HFFc6 (cell line): ENCODE results near the gene KCTD10. TPM values are rescaled to one million over a fixed set of nuclear protein-coding genes. Genes with fewer than 3 reads are reported as not detected.
"Not testable (repeated sequence)": the region's sequence is repeated elsewhere in the genome, so short reads cannot be mapped to it uniquely, and the experiment has no call there.

Experiments
- DNase-seq: peaks from one replicate; pipeline ENCODE4 v3.0.0-alpha.2; 2018
- H3K27ac Mint-ChIP-seq: 2 replicates; pipeline ENCODE4 v1.8.0; 2020; ENCODE audit warnings: mild to moderate bottlenecking, mixed read lengths
- H3K27me3 Mint-ChIP-seq: 2 replicates; pipeline ENCODE4 v1.8.0; 2021; ENCODE audit warnings: mild to moderate bottlenecking, moderate library complexity, mixed read lengths; ENCODE audit not compliant: insufficient read depth
- H3K36me3 Mint-ChIP-seq: 2 replicates; pipeline ENCODE4 v1.8.0; 2021; ENCODE audit warnings: low read depth, mixed read lengths
- H3K4me1 Mint-ChIP-seq: 2 replicates; pipeline ENCODE4 v1.8.0; 2020; ENCODE audit warnings: low read depth, mixed read lengths
- H3K4me3 Mint-ChIP-seq: 2 replicates; pipeline ENCODE4 v1.8.0; 2020; ENCODE audit warnings: mild to moderate bottlenecking, moderate library complexity, mixed read lengths
- H3K9me3 Mint-ChIP-seq: 2 replicates; pipeline ENCODE4 v1.8.0; 2020; ENCODE audit warnings: mild to moderate bottlenecking, mixed read lengths
- CTCF ChIP-seq: fragments of 200-600 bp; sonication (generic); IDR thresholded peaks from 2 replicates; pipeline ENCODE4 v1.5.0; 2021; ENCODE audit warnings: antibody characterized with exemption, mild to moderate bottlenecking
- total RNA-seq, 6 experiments: library from RNA; stranded (reverse); fragmentation: NEBNext Ultra II Directional; extraction: Animal tissue kit (Norgen Biotek cat#: 25700); gene quantifications; 2 replicates in 1 of 6; 3 replicates in 5 of 6; pipeline ENCODE4 v1.2.3, GENCODE V29; 2021

KCTD10 gene
- total RNA-seq, 6 experiments from 2014 or later: 127 to 145 (median 134) TPM

- peaks cover 4% of the 10 kb centered on the region; the same call in 1 of the 2 replicates for H3K36me3 Mint-ChIP-seq
- no peak for DNase-seq
- no peak overlapping the region for H3K27ac Mint-ChIP-seq
- TF ChIP-seq CTCF: peak; percentile 63; the same call in 1 of the 2 replicates
- no peaks in the 10 kb centered on the region for H3K4me1 Mint-ChIP-seq
- H3K4me3 Mint-ChIP-seq: no peak overlapping the region
- H3K27me3 Mint-ChIP-seq: peaks cover 6% of the 10 kb centered on the region
- H3K9me3 Mint-ChIP-seq: no peaks in the 10 kb centered on the region
These were observed 43.5 kb downstream of the KCTD10 start for GRCh38 chr12:109433618-109434017.

- DNase-seq: peak; percentile 61
These were observed 44.2 kb downstream of the KCTD10 start for GRCh38 chr12:109432842-109433304.

GRCh38 chr12:109432431-109432830 is 44.7 kb downstream of the KCTD10 start:
- no peak overlapping the region for H3K4me3 Mint-ChIP-seq
- H3K27ac Mint-ChIP-seq: no peak overlapping the region
- no peak for DNase-seq
- peaks cover 5% of the 10 kb centered on the region for H3K27me3 Mint-ChIP-seq
- H3K9me3 Mint-ChIP-seq: no peaks in the 10 kb centered on the region
- H3K4me1 Mint-ChIP-seq: no peaks in the 10 kb centered on the region
- no peaks in the 10 kb centered on the region for H3K36me3 Mint-ChIP-seq
- TF ChIP-seq CTCF: no peak

More at GRCh38 chr12:109432842-109433304, 44.2 kb downstream of the KCTD10 start:
- peaks cover 5% of the 10 kb centered on the region for H3K27me3 Mint-ChIP-seq
- no peak overlapping the region for H3K27ac Mint-ChIP-seq
- TF ChIP-seq CTCF: peak; percentile 86
- H3K36me3 Mint-ChIP-seq: no peaks in the 10 kb centered on the region
- H3K4me1 Mint-ChIP-seq: no peaks in the 10 kb centered on the region
- H3K4me3 Mint-ChIP-seq: no peak overlapping the region
- no peaks in the 10 kb centered on the region for H3K9me3 Mint-ChIP-seq

GRCh38 chr12:109430244-109430643 is 46.9 kb downstream of the KCTD10 start:
- no peak for DNase-seq
- Mint-ChIP-seq H3K9me3 (no peaks in the 10 kb centered on the region), H3K4me1 (no peaks in the 10 kb centered on the region), H3K36me3 (no peaks in the 10 kb centered on the region), H3K27ac (no peak overlapping the region), H3K4me3 (no peak overlapping the region), H3K27me3 (peaks cover 3% of the 10 kb centered on the region)
- TF ChIP-seq CTCF: no peak

- DNase-seq, H3K4me3 Mint-ChIP-seq, H3K36me3 Mint-ChIP-seq, H3K27ac Mint-ChIP-seq, H3K4me1 Mint-ChIP-seq, H3K9me3 Mint-ChIP-seq: not testable (repeated sequence)
- H3K27me3 Mint-ChIP-seq: peaks cover 13% of the 10 kb centered on the region
These were observed 48.3 kb downstream of the KCTD10 start for GRCh38 chr12:109428804-109429203.

GRCh38 chr12:109428037-109428629 is 49.0 kb downstream of the KCTD10 start:
- Mint-ChIP-seq H3K27me3 (peaks cover 13% of the 10 kb centered on the region), H3K4me3 (no peak overlapping the region), H3K9me3 (no peaks in the 10 kb centered on the region), H3K27ac (no peak overlapping the region), H3K36me3 (no peaks in the 10 kb centered on the region), H3K4me1 (no peaks in the 10 kb centered on the region)
- peak; percentile 70 for DNase-seq
- TF ChIP-seq CTCF: peak; percentile 99
